Measurements from ENCODE around the gene TTC27. TPM values are rescaled to one million over a fixed set of nuclear protein-coding genes. Genes with fewer than 3 reads are reported as not detected.

The TTC27 gene
- total RNA-seq, 2 experiments from 2014 or later, result 14.9 to 20.9 TPM

DNA sequence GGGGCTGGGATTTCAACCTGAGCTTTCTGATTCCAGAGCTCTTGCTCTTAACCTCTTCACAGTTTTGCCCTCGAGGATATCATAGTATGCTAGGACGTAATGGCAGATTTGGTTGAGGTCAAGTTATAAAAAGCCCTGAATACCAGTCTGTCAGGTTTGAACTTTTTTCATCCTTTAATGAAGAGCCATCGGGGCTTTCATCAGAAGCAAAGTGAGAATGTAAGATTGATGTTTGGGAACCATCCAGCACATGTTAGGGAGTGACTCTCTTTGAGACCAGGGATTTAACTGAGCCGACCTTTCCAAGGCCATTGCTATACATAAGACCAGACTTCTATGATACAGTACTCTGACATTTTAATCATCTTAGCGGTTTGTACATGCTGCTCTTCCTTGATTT, 142.5 kb downstream of the TTC27 start:
- POLR2A ChIA-PET, result no interaction called here
- Mint-ChIP-seq H3K27ac (no peak overlapping the region), H3K4me1 (ENCODE audit: low read depth) (no peaks in the 10 kb centered on the region), H3K36me3 (ENCODE audit: low read depth) (no peaks in the 10 kb centered on the region), H3K4me3 (no peak overlapping the region), H3K27me3 (ENCODE audit: low read depth) (no peaks in the 10 kb centered on the region), H3K9me3 (ENCODE audit: insufficient read depth) (no peaks in the 10 kb centered on the region)
- DNase-seq (no peak), ATAC-seq (no peak)
- CTCF ChIA-PET, result interaction anchor here (1.3 kb wide), 1 partner anchor 8 kb away, joined by 3 read pairs; no protein-coding TSS in a partner anchor

GRCh38 chr2:32772638-32773447, 145.0 kb downstream of the TTC27 start:
- Mint-ChIP-seq H3K4me1 (ENCODE audit: low read depth) (no peaks in the 10 kb centered on the region), H3K9me3 (ENCODE audit: insufficient read depth) (no peaks in the 10 kb centered on the region), H3K27ac (no peak overlapping the region), H3K27me3 (ENCODE audit: low read depth) (no peaks in the 10 kb centered on the region), H3K4me3 (no peak overlapping the region), H3K36me3 (ENCODE audit: low read depth) (peaks cover 7% of the 10 kb centered on the region)
- ChIA-PET POLR2A (no interaction called here), CTCF (interaction anchor here (0.6 to 1.5 kb wide), 6 partner anchors 9 to 810 kb away, joined by 3 to 6 read pairs (median 3); no protein-coding TSS in a partner anchor)
- no peak for DNase-seq
- no peak for ATAC-seq

GRCh38 chr2:32773448-32773808, 145.6 kb downstream of the TTC27 start:
- ChIA-PET POLR2A (no interaction called here), CTCF (interaction anchor here (0.6 to 1.5 kb wide), 5 partner anchors 10 to 809 kb away, joined by 3 to 6 read pairs (median 3); no protein-coding TSS in a partner anchor)
- ATAC-seq (no peak), DNase-seq (no peak)
- H3K4me1 Mint-ChIP-seq (ENCODE audit: low read depth), result no peaks in the 10 kb centered on the region
- no peaks in the 10 kb centered on the region for H3K27me3 Mint-ChIP-seq (ENCODE audit: low read depth)
- H3K9me3 Mint-ChIP-seq (ENCODE audit: insufficient read depth), result no peaks in the 10 kb centered on the region
- H3K4me3 Mint-ChIP-seq, result no peak overlapping the region
- H3K36me3 Mint-ChIP-seq (ENCODE audit: low read depth), result peaks cover 10% of the 10 kb centered on the region
- H3K27ac Mint-ChIP-seq, result no peak overlapping the region

GRCh38 chr2:32775954-32776353, 148.1 kb downstream of the TTC27 start:
- peaks cover 7% of the 10 kb centered on the region for H3K9me3 Mint-ChIP-seq (ENCODE audit: insufficient read depth)
- no peak overlapping the region for H3K27ac Mint-ChIP-seq
- POLR2A ChIA-PET, result interaction anchor here (0.7 kb wide), 1 partner anchor 119 kb away, joined by 3 read pairs; no protein-coding TSS in a partner anchor
- H3K4me1 Mint-ChIP-seq (ENCODE audit: low read depth), result no peaks in the 10 kb centered on the region
- peaks cover 25% of the 10 kb centered on the region for H3K36me3 Mint-ChIP-seq (ENCODE audit: low read depth)
- no peak overlapping the region for H3K4me3 Mint-ChIP-seq
- CTCF ChIA-PET, result interaction anchor here (0.7 kb wide), 1 partner anchor 221 kb away, joined by 3 read pairs; no protein-coding TSS in a partner anchor
- DNase-seq (no peak), ATAC-seq (no peak)
- no peaks in the 10 kb centered on the region for H3K27me3 Mint-ChIP-seq (ENCODE audit: low read depth)

- no peaks in the 10 kb centered on the region for H3K27me3 Mint-ChIP-seq (ENCODE audit: low read depth)
- no peak overlapping the region for H3K4me3 Mint-ChIP-seq
- CTCF ChIA-PET, result no interaction called here
- H3K36me3 Mint-ChIP-seq (ENCODE audit: low read depth), result peaks cover 30% of the 10 kb centered on the region
- H3K4me1 Mint-ChIP-seq (ENCODE audit: low read depth), result no peaks in the 10 kb centered on the region
- no peak overlapping the region for H3K27ac Mint-ChIP-seq
- ATAC-seq, result no peak
- H3K9me3 Mint-ChIP-seq (ENCODE audit: insufficient read depth), result peaks cover 12% of the 10 kb centered on the region
- no peak for DNase-seq
- POLR2A ChIA-PET, result no interaction called here
Observed at GRCh38 chr2:32777714-32778113, 149.9 kb downstream of the TTC27 start.

- Mint-ChIP-seq H3K27ac (no peak overlapping the region), H3K9me3 (ENCODE audit: insufficient read depth) (peaks cover 12% of the 10 kb centered on the region), H3K27me3 (ENCODE audit: low read depth) (no peaks in the 10 kb centered on the region), H3K4me3 (no peak overlapping the region), H3K4me1 (ENCODE audit: low read depth) (no peaks in the 10 kb centered on the region), H3K36me3 (ENCODE audit: low read depth) (peaks cover 43% of the 10 kb centered on the region)
- DNase-seq (no peak), ATAC-seq (no peak)
- POLR2A ChIA-PET, result no interaction called here
- CTCF ChIA-PET, result no interaction called here
Observed at GRCh38 chr2:32780961-32781360, 153.1 kb downstream of the TTC27 start.

DNA sequence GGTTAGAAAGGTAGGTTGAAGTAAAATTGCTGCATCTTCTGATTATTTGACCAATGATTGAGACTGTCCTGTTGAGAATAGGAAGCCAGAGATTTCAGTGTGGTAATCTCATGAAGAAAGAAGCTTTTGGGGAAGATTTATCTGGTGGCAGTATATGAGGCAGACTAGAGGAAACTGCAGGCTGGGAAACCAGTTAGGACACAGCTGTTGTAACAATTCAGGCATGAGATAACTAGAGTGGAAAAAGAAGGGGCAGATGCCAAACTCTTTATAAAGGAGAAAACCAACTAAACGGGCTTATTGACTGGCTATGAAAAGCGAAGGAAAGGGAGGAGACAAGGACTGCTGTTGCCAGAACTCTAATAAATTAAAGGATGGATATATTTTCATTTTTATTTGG, 155.6 kb downstream of the TTC27 start:
- Mint-ChIP-seq H3K4me1 (ENCODE audit: low read depth) (no peaks in the 10 kb centered on the region), H3K4me3 (no peak overlapping the region), H3K27ac (no peak overlapping the region), H3K27me3 (ENCODE audit: low read depth) (no peaks in the 10 kb centered on the region), H3K36me3 (ENCODE audit: low read depth) (peaks cover 37% of the 10 kb centered on the region), H3K9me3 (ENCODE audit: insufficient read depth) (peaks cover 12% of the 10 kb centered on the region)
- ChIA-PET POLR2A (no interaction called here), CTCF (interaction anchor here (1.2 kb wide), 1 partner anchor 10 kb away, joined by 3 read pairs; no protein-coding TSS in a partner anchor)
- DNase-seq (no peak), ATAC-seq (no peak)

DNA sequence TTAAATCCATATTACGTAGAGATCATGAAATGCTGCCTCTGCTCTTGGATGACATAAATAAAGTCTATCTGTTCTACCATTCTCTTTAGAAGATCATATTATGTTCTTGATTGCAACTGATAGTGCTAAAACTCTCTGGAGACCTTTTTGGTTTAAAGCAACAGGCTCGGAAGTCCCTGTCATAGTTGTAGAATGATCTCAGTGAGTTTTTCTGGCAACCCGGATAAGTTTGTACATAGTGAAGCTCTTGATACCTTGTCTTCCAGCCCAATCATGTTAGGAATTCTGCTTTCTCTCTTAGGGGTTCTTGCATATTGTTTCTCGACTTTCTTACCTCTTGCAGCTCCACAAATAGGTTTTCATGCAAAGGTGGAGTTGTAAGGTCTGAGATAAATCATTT, 156.1 kb downstream of the TTC27 start:
- no peaks in the 10 kb centered on the region for H3K27me3 Mint-ChIP-seq (ENCODE audit: low read depth)
- no peak for ATAC-seq
- peaks cover 35% of the 10 kb centered on the region for H3K36me3 Mint-ChIP-seq (ENCODE audit: low read depth)
- no peak overlapping the region for H3K27ac Mint-ChIP-seq
- ChIA-PET CTCF (interaction anchor here (1.2 kb wide), 1 partner anchor 10 kb away, joined by 3 read pairs; no protein-coding TSS in a partner anchor), POLR2A (no interaction called here)
- H3K9me3 Mint-ChIP-seq (ENCODE audit: insufficient read depth), result peaks cover 12% of the 10 kb centered on the region
- DNase-seq, result no peak
- H3K4me3 Mint-ChIP-seq, result no peak overlapping the region
- H3K4me1 Mint-ChIP-seq (ENCODE audit: low read depth), result no peaks in the 10 kb centered on the region

GRCh38 chr2:32787207-32787606, 159.4 kb downstream of the TTC27 start:
- Mint-ChIP-seq H3K4me1 (ENCODE audit: low read depth) (no peaks in the 10 kb centered on the region), H3K27ac (no peak overlapping the region), H3K4me3 (no peak overlapping the region), H3K27me3 (ENCODE audit: low read depth) (no peaks in the 10 kb centered on the region), H3K9me3 (ENCODE audit: insufficient read depth) (no peaks in the 10 kb centered on the region), H3K36me3 (ENCODE audit: low read depth) (peaks cover 19% of the 10 kb centered on the region)
- ChIA-PET CTCF (no interaction called here), POLR2A (no interaction called here)
- no peak for ATAC-seq
- no peak for DNase-seq

DNA sequence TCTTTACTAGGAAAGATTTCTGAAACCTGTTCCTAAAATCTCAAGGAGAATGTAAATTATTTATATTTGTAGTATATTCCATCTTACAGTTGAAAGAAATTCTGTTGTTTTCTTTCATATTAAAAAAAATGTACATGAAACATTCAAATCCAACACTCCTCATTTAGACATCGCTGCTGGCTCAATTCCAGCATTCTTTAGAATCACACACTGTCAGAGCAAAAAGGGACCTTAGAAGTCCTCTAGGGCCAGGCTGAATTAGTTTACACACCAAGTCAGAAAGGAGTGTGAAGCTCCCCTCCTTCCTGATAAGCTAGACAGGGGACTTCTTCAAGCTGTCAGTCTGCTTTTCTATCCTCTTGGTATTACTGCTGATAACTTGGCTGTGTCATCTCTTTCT, 160.3 kb downstream of the TTC27 start:
- CTCF ChIA-PET, result no interaction called here
- POLR2A ChIA-PET, result no interaction called here
- Mint-ChIP-seq H3K27ac (no peak overlapping the region), H3K36me3 (ENCODE audit: low read depth) (peaks cover 17% of the 10 kb centered on the region), H3K4me3 (no peak overlapping the region), H3K9me3 (ENCODE audit: insufficient read depth) (no peaks in the 10 kb centered on the region), H3K27me3 (ENCODE audit: low read depth) (no peaks in the 10 kb centered on the region), H3K4me1 (ENCODE audit: low read depth) (no peaks in the 10 kb centered on the region)
- ATAC-seq (no peak), DNase-seq (no peak)

GRCh38 chr2:32792416-32792815, 164.6 kb downstream of the TTC27 start:
- H3K36me3 Mint-ChIP-seq (ENCODE audit: low read depth), result peaks cover 3% of the 10 kb centered on the region
- no peaks in the 10 kb centered on the region for H3K4me1 Mint-ChIP-seq (ENCODE audit: low read depth)
- H3K4me3 Mint-ChIP-seq, result no peak overlapping the region
- ChIA-PET POLR2A (no interaction called here), CTCF (interaction anchor here (0.7 kb wide), 1 partner anchor 21 kb away, joined by 3 read pairs; no protein-coding TSS in a partner anchor)
- ATAC-seq, result no peak
- no peaks in the 10 kb centered on the region for H3K27me3 Mint-ChIP-seq (ENCODE audit: low read depth)
- DNase-seq, result no peak
- no peaks in the 10 kb centered on the region for H3K9me3 Mint-ChIP-seq (ENCODE audit: insufficient read depth)
- no peak overlapping the region for H3K27ac Mint-ChIP-seq

DNA sequence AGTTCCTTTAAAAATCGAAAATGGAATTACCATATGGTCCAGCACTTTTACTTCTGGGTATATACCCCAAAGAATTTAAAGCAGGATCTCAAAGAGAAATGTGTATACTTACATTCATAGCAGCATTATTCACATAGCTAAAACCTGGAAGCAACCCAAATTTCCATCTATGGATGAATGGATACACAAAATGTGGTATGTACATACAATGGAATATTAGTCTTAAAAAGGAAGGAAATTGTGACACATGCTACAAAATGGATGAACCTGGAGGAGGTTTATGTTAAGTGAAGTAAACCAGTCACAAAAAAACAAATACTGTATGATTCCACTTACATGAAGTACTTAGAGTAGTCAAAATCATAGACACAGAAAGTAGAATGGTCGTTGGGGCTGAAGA, 171.0 kb downstream of the TTC27 start:
- H3K27me3 Mint-ChIP-seq (ENCODE audit: low read depth), result no peaks in the 10 kb centered on the region
- ATAC-seq, result no peak
- no peak overlapping the region for H3K27ac Mint-ChIP-seq
- no peaks in the 10 kb centered on the region for H3K36me3 Mint-ChIP-seq (ENCODE audit: low read depth)
- CTCF ChIA-PET, result no interaction called here
- DNase-seq, result no peak
- H3K4me1 Mint-ChIP-seq (ENCODE audit: low read depth), result no peaks in the 10 kb centered on the region
- no peak overlapping the region for H3K4me3 Mint-ChIP-seq
- no peaks in the 10 kb centered on the region for H3K9me3 Mint-ChIP-seq (ENCODE audit: insufficient read depth)
- POLR2A ChIA-PET, result no interaction called here

All from activated CD8-positive, alpha-beta T cell treated with anti-CD3 and anti-CD28 coated beads, Interleukin-2, amount 10 ng/mL, durations not matched to agents 7 days and 5 days (primary cell).